ENCODE measurements around the gene ACVR1C.

DNA sequence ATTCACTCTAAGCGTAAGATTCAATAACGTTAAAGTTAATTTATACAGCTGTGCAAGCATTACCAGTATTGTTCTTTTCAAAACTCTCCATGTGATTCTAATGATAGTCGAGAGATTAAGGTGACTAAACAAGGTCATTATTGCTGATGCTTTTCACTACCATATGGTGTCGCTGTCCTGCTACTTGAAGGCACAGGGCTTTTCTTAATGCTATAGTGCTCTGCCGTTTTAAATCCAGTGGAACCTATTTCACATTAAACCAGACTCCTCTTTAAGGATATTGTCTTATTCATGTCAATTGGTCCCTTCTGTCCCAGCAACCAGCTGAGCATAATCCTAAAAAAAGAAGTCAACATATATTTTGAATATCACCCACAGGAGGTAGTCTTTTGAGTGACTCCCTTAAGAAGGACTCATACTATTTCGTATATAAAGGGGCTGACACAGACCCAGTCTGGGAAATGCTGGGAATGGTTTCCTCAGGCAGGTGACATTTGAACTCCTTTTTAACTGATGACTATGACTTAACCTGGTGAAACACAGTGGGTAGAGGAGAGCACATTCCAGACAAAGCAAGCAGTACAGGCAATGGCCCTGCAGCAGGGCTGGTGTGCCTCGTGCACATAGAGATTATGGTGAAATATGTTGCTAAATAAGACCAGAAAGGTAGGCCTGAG, 130.9 kb downstream of the ACVR1C start:
- TF ChIP-seq, protein P1, sequence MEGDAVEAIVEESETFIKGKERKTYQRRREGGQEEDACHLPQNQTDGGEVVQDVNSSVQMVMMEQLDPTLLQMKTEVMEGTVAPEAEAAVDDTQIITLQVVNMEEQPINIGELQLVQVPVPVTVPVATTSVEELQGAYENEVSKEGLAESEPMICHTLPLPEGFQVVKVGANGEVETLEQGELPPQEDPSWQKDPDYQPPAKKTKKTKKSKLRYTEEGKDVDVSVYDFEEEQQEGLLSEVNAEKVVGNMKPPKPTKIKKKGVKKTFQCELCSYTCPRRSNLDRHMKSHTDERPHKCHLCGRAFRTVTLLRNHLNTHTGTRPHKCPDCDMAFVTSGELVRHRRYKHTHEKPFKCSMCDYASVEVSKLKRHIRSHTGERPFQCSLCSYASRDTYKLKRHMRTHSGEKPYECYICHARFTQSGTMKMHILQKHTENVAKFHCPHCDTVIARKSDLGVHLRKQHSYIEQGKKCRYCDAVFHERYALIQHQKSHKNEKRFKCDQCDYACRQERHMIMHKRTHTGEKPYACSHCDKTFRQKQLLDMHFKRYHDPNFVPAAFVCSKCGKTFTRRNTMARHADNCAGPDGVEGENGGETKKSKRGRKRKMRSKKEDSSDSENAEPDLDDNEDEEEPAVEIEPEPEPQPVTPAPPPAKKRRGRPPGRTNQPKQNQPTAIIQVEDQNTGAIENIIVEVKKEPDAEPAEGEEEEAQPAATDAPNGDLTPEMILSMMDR (IDR thresholded peaks at IDR 0.05; ENCODE audit: low read depth, low read length) = peak; percentile 66
- TF ChIP-seq MYC (IDR thresholded peaks at IDR 0.05; ENCODE audit: low read depth, low read length) (no peak), POLR2A (IDR thresholded peaks at IDR 0.05; ENCODE audit: extremely low read depth, insufficient read length) (no peak)

All from NB4 (cell line).